ENCODE results near the gene EIF5.

EIF5 gene

GRCh38 chr14:103333754-103334643 lies at the start of gene EIF5:
EIF5 (plus strand) TSS chr14:103334237; CDS start chr14:103335861, 1,624 bp downstream.
- DNase-seq (ENCODE audit: low read depth in 2 of 2): peak; percentile 97

- no peak for DNase-seq (ENCODE audit: low read depth in 2 of 2)
Measured at GRCh38 chr14:103284574-103285467, 49.2 kb upstream of the EIF5 start.

GRCh38 chr14:103286460-103286859 lies 47.6 kb upstream of the EIF5 start:
- DNase-seq (ENCODE audit: low read depth in 2 of 2): no peak

GRCh38 chr14:103286968-103287850 lies 46.8 kb upstream of the EIF5 start:
- no peak for DNase-seq (ENCODE audit: low read depth in 2 of 2)

GRCh38 chr14:103288076-103288766 lies 45.8 kb upstream of the EIF5 start:
- DNase-seq (ENCODE audit: low read depth in 2 of 2): no peak

GRCh38 chr14:103290056-103290455 lies 44.0 kb upstream of the EIF5 start:
- DNase-seq (ENCODE audit: low read depth in 2 of 2): no peak

GRCh38 chr14:103290494-103290893 lies 43.5 kb upstream of the EIF5 start:
- no peak for DNase-seq (ENCODE audit: low read depth in 2 of 2)

- no peak for DNase-seq (ENCODE audit: low read depth in 2 of 2)
Measured at GRCh38 chr14:103290961-103291360, 43.1 kb upstream of the EIF5 start.

- DNase-seq (ENCODE audit: low read depth in 2 of 2): peak; percentile 21 to 35
Measured at GRCh38 chr14:103292426-103293374, 41.3 kb upstream of the EIF5 start.

GRCh38 chr14:103293465-103293864 lies 40.6 kb upstream of the EIF5 start:
- no peak for DNase-seq (ENCODE audit: low read depth in 2 of 2)

- no peak for DNase-seq (ENCODE audit: low read depth in 2 of 2)
Measured at GRCh38 chr14:103294091-103294490, 39.9 kb upstream of the EIF5 start.

GRCh38 chr14:103296007-103296406 lies 38.0 kb upstream of the EIF5 start:
- DNase-seq (ENCODE audit: low read depth in 2 of 2): no peak

GRCh38 chr14:103296987-103297386 lies 37.0 kb upstream of the EIF5 start:
- no peak for DNase-seq (ENCODE audit: low read depth in 2 of 2)

- DNase-seq (ENCODE audit: low read depth in 2 of 2): no peak
Measured at GRCh38 chr14:103298620-103299019, 35.4 kb upstream of the EIF5 start.

GRCh38 chr14:103301512-103302354 lies 32.3 kb upstream of the EIF5 start:
- DNase-seq (ENCODE audit: low read depth in 2 of 2): no peak

GRCh38 chr14:103302966-103303365 lies 31.1 kb upstream of the EIF5 start:
- DNase-seq (ENCODE audit: low read depth in 2 of 2): peak; percentile 4 to 7

GRCh38 chr14:103304706-103305105 lies 29.3 kb upstream of the EIF5 start:
- DNase-seq (ENCODE audit: low read depth in 2 of 2): no peak

- no peak for DNase-seq (ENCODE audit: low read depth in 2 of 2)
Measured at GRCh38 chr14:103308717-103309616, 25.1 kb upstream of the EIF5 start.
